NB4 (cell line): ENCODE measurements around the gene PTPRD.

Experiments
- DNase-seq: peaks from one replicate; pipeline ENCODE4 v3.0.0; 2010; ENCODE audit warnings: low read depth
- H3K4me3 ChIP-seq: one replicate; pipeline ENCODE4 v1.5.1; 2011; ENCODE audit warnings: mild to moderate bottlenecking, low read depth, low read length, moderate library complexity
- CTCF ChIP-seq: IDR thresholded peaks from one replicate; pipeline ENCODE4 v1.5.1; 2012; ENCODE audit warnings: low read depth, low read length
- MAX ChIP-seq: IDR thresholded peaks from 2 replicates; pipeline ENCODE4 v1.6.1; 2011; ENCODE audit warnings: low read depth, low read length
- MYC ChIP-seq: IDR thresholded peaks from 2 replicates; pipeline ENCODE4 v1.6.1; 2011; ENCODE audit warnings: low read depth, low read length
- POLR2A ChIP-seq: IDR thresholded peaks from 2 replicates; pipeline ENCODE4 v1.6.1; 2011; ENCODE audit warnings: mild to moderate bottlenecking; ENCODE audit not compliant: insufficient read length; ENCODE audit errors: extremely low read depth

The PTPRD gene

GRCh38 chr9:8904771-8905515, 1707.9 kb downstream of the PTPRD start:
- no peak for DNase-seq
- no peak for TF ChIP-seq MAX
- no peak for TF ChIP-seq CTCF
- TF ChIP-seq POLR2A: no peak
- TF ChIP-seq MYC: no peak
- no peak overlapping the region for H3K4me3 ChIP-seq

GRCh38 chr9:8903077-8903476, 1709.7 kb downstream of the PTPRD start:
- no peak overlapping the region for H3K4me3 ChIP-seq
- no peak for TF ChIP-seq MAX
- TF ChIP-seq POLR2A: no peak
- TF ChIP-seq MYC: no peak
- TF ChIP-seq CTCF: no peak
- no peak for DNase-seq

GRCh38 chr9:8901146-8901545, 1711.7 kb downstream of the PTPRD start:
- TF ChIP-seq CTCF (no peak), MYC (no peak)
- DNase-seq: no peak
- no peak overlapping the region for H3K4me3 ChIP-seq

GRCh38 chr9:8899511-8899910, 1713.3 kb downstream of the PTPRD start:
- no peak overlapping the region for H3K4me3 ChIP-seq
- no peak for DNase-seq
- TF ChIP-seq POLR2A (no peak), CTCF (no peak), MAX (no peak), MYC (no peak)

GRCh38 chr9:8895861-8896224, 1717.0 kb downstream of the PTPRD start:
- H3K4me3 ChIP-seq: no peak overlapping the region
- TF ChIP-seq MAX (no peak), MYC (0 out of 2 replicates have a peak, but pooled peaks have one; percentile 28), POLR2A (no peak), CTCF (peak; percentile 69)
- peak; percentile 66 for DNase-seq
